ENCODE measurements around the gene NADSYN1. TPM values are rescaled to one million over a fixed set of nuclear protein-coding genes. Genes with fewer than 3 reads are reported as not detected.
"Not testable (repeated sequence)": the region's sequence is repeated elsewhere in the genome, so short reads cannot be mapped to it uniquely, and the experiment has no call there.

NADSYN1 gene
- total and polyA plus RNA-seq, 8 donors = 18.4 to 77.3 (median 29.4) TPM

- ATAC-seq (no peak), FAIRE-seq (no peak), DNase-seq (no peak)
- H3K4me1 ChIP-seq = no peaks in the 10 kb centered on the region
- no peak overlapping the region for H3K4me3 ChIP-seq
- H3K27ac ChIP-seq = no peak overlapping the region
- no peaks in the 10 kb centered on the region for H3K9me3 ChIP-seq
- intact Hi-C loops (cut with DNase I) = no loop called here
- no peak for TF ChIP-seq CTCF (IDR thresholded peaks at IDR 0.05)
- no peaks in the 10 kb centered on the region for H3K36me3 ChIP-seq
- no peaks in the 10 kb centered on the region for H3K27me3 ChIP-seq
- 92% methylated on average over 50 to 55 of the region's 55 CpGs for WGBS, 2 donors
Measured at GRCh38 chr11:71518506-71519471, 65.8 kb downstream of the NADSYN1 start.

GRCh38 chr11:71519546-71519945, 66.5 kb downstream of the NADSYN1 start:
- FAIRE-seq (no peak), ATAC-seq (no peak), DNase-seq (no peak)
- no peak overlapping the region for H3K4me3 ChIP-seq
- 74 to 78% methylated on average over 10 of the region's 10 CpGs for WGBS, 2 donors
- H3K27me3 ChIP-seq = no peaks in the 10 kb centered on the region
- H3K4me1 ChIP-seq = no peaks in the 10 kb centered on the region
- TF ChIP-seq CTCF (IDR thresholded peaks at IDR 0.05) = no peak
- no peaks in the 10 kb centered on the region for H3K9me3 ChIP-seq
- H3K36me3 ChIP-seq = no peaks in the 10 kb centered on the region
- no peak overlapping the region for H3K27ac ChIP-seq
- intact Hi-C loops (cut with DNase I) = no loop called here

- TF ChIP-seq CTCF (IDR thresholded peaks at IDR 0.05) = no peak
- 65 to 76% methylated on average over 3 of the region's 3 CpGs for WGBS, 2 donors
- DNase-seq (no peak), FAIRE-seq (no peak), ATAC-seq (no peak)
- intact Hi-C loops (cut with DNase I) = loop anchor here in 1 of 3 donors (10.0 kb wide), 1 partner anchor 61 kb away; no protein-coding TSS in a partner anchor
- Histone ChIP-seq H3K27ac (no peak overlapping the region), H3K27me3 (no peaks in the 10 kb centered on the region), H3K9me3 (no peaks in the 10 kb centered on the region), H3K4me1 (no peaks in the 10 kb centered on the region), H3K36me3 (no peaks in the 10 kb centered on the region), H3K4me3 (no peak overlapping the region)
Measured at GRCh38 chr11:71525188-71525937, 72.4 kb downstream of the NADSYN1 start.

GRCh38 chr11:71525938-71526495, 73.0 kb downstream of the NADSYN1 start:
- no peak overlapping the region for H3K4me3 ChIP-seq
- intact Hi-C loops (cut with DNase I) = loop anchor here in 1 of 3 donors (10.0 kb wide), 1 partner anchor 61 kb away; no protein-coding TSS in a partner anchor
- no peaks in the 10 kb centered on the region for H3K4me1 ChIP-seq
- TF ChIP-seq CTCF (IDR thresholded peaks at IDR 0.05) = no peak
- no peaks in the 10 kb centered on the region for H3K9me3 ChIP-seq
- H3K27me3 ChIP-seq = no peaks in the 10 kb centered on the region
- FAIRE-seq (no peak), DNase-seq (no peak), ATAC-seq (no peak)
- 86 to 91% methylated on average over 2 of the region's 2 CpGs for WGBS, 2 donors
- H3K27ac ChIP-seq = no peak overlapping the region
- no peaks in the 10 kb centered on the region for H3K36me3 ChIP-seq

- not testable (repeated sequence) for DNase-seq, H3K4me1 ChIP-seq, FAIRE-seq, ATAC-seq, H3K27ac ChIP-seq, H3K27me3 ChIP-seq, H3K4me3 ChIP-seq, H3K36me3 ChIP-seq, H3K9me3 ChIP-seq
- intact Hi-C loops (cut with DNase I) = loop anchor here in 1 of 3 donors (10.0 kb wide), 1 partner anchor 62 kb away; no protein-coding TSS in a partner anchor
- WGBS, 2 donors = 65 to 70% methylated on average over 9 to 10 of the region's 10 CpGs
Measured at GRCh38 chr11:71526796-71527575, 74.0 kb downstream of the NADSYN1 start, which contains the start of gene KRTAP5-7. Gene KRTAP5-7, plus strand, starts transcription at chr11:71527267. Its CDS starts 34 bp downstream, at chr11:71527301.
